HFFc6 (cell line): ENCODE measurements around the gene VPS37D. TPM values are rescaled to one million over a fixed set of nuclear protein-coding genes. Genes with fewer than 3 reads are reported as not detected.
"Not testable (repeated sequence)": the region's sequence is repeated elsewhere in the genome, so short reads cannot be mapped to it uniquely, and the experiment has no call there.

ENCODE experiments used
- DNase-seq: peaks from one replicate; pipeline ENCODE4 v3.0.0-alpha.2; 2018
- H3K27ac Mint-ChIP-seq: 2 replicates; pipeline ENCODE4 v1.8.0; 2020; ENCODE audit warnings: mild to moderate bottlenecking, mixed read lengths
- H3K27me3 Mint-ChIP-seq: 2 replicates; pipeline ENCODE4 v1.8.0; 2021; ENCODE audit warnings: mild to moderate bottlenecking, moderate library complexity, mixed read lengths; ENCODE audit not compliant: insufficient read depth
- H3K36me3 Mint-ChIP-seq: 2 replicates; pipeline ENCODE4 v1.8.0; 2021; ENCODE audit warnings: low read depth, mixed read lengths
- H3K4me1 Mint-ChIP-seq: 2 replicates; pipeline ENCODE4 v1.8.0; 2020; ENCODE audit warnings: low read depth, mixed read lengths
- H3K4me3 Mint-ChIP-seq: 2 replicates; pipeline ENCODE4 v1.8.0; 2020; ENCODE audit warnings: mild to moderate bottlenecking, moderate library complexity, mixed read lengths
- H3K9me3 Mint-ChIP-seq: 2 replicates; pipeline ENCODE4 v1.8.0; 2020; ENCODE audit warnings: mild to moderate bottlenecking, mixed read lengths
- total RNA-seq, 6 experiments: library from RNA; stranded (reverse); fragmentation: NEBNext Ultra II Directional; extraction: Animal tissue kit (Norgen Biotek cat#: 25700); gene quantifications; 2 replicates in 1 of 6; 3 replicates in 5 of 6; pipeline ENCODE4 v1.2.3, GENCODE V29; 2021
- TF ChIP-seq, protein P1 (sequence below): fragments of 200-600 bp; sonication (generic); IDR thresholded peaks from 2 replicates; pipeline ENCODE4 v1.5.0; 2021; ENCODE audit warnings: antibody characterized with exemption, mild to moderate bottlenecking

The VPS37D gene
- total RNA-seq, 6 experiments from 2014 or later: 2.4 to 3.1 (median 2.7) TPM

DNA sequence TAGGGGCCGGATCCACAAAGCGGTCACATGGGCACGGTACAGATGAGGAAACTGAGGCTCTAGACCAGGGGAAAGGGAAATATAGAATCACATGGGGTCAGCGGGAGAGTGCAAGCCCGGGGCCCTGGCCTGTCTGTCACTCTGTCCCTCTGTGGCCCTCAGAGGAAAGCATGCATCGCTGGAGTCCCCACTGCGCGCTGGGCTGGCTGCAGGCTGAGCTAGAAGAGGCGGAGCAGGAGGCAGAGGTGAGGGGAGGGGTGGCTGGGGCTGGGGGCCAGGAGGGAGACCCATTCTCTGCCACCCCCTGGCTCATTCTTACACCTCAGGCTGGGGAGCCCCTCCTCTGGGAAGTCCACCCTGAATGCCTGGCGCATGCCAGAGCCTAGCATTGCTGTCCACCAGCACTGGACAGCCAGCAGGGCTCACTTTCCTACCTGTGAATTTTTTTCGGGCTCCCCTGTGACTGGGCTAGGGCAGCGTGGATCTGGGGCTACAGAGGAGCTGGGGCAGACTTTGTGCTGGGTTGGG lies 2.3 kb downstream of the VPS37D start:
- TF ChIP-seq, protein P1, sequence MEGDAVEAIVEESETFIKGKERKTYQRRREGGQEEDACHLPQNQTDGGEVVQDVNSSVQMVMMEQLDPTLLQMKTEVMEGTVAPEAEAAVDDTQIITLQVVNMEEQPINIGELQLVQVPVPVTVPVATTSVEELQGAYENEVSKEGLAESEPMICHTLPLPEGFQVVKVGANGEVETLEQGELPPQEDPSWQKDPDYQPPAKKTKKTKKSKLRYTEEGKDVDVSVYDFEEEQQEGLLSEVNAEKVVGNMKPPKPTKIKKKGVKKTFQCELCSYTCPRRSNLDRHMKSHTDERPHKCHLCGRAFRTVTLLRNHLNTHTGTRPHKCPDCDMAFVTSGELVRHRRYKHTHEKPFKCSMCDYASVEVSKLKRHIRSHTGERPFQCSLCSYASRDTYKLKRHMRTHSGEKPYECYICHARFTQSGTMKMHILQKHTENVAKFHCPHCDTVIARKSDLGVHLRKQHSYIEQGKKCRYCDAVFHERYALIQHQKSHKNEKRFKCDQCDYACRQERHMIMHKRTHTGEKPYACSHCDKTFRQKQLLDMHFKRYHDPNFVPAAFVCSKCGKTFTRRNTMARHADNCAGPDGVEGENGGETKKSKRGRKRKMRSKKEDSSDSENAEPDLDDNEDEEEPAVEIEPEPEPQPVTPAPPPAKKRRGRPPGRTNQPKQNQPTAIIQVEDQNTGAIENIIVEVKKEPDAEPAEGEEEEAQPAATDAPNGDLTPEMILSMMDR: no peak
- Mint-ChIP-seq H3K27ac (no peak overlapping the region), H3K27me3 (peaks cover 2% of the 10 kb centered on the region; the same call in 1 of the 2 replicates), H3K9me3 (no peaks in the 10 kb centered on the region), H3K4me1 (peaks cover 15% of the 10 kb centered on the region), H3K4me3 (no peak overlapping the region), H3K36me3 (peaks cover 7% of the 10 kb centered on the region; the same call in 1 of the 2 replicates)
- DNase-seq: no peak

DNA sequence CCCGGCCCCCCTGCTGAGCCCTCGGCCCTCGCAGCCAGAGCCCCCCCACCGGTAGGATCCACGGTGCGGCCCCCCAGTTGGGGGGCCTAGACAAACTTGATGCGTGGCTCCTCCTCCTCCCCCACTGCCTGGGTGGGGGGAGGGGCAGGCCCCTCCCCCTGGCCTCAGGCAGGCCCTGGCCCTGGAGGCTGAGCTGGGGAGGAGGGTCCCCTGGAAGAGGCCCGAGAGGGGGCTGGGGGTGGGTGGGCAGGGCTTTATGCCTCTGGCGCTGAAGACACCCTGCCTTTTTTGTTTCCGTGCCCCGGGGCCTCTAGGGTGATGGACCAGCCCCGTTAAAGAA lies 3.7 kb downstream of the VPS37D start:
- Mint-ChIP-seq H3K9me3 (no peaks in the 10 kb centered on the region), H3K36me3 (peaks cover 7% of the 10 kb centered on the region; the same call in 1 of the 2 replicates), H3K27ac (no peak overlapping the region), H3K4me3 (no peak overlapping the region), H3K4me1 (peaks cover 6% of the 10 kb centered on the region; the same call in 1 of the 2 replicates), H3K27me3 (peaks cover 2% of the 10 kb centered on the region; the same call in 1 of the 2 replicates)
- DNase-seq: no peak
- TF ChIP-seq, protein P1: no peak

- Mint-ChIP-seq H3K4me3 (no peak overlapping the region), H3K4me1 (peaks cover 6% of the 10 kb centered on the region; the same call in 1 of the 2 replicates), H3K27me3 (peaks cover 2% of the 10 kb centered on the region; the same call in 1 of the 2 replicates), H3K9me3 (no peaks in the 10 kb centered on the region), H3K36me3 (peaks cover 7% of the 10 kb centered on the region; the same call in 1 of the 2 replicates), H3K27ac (no peak overlapping the region; the same call in 1 of the 2 replicates)
- TF ChIP-seq, protein P1: no peak
- no peak for DNase-seq
Measured at GRCh38 chr7:73671857-73672445, 4.3 kb downstream of the VPS37D start.

DNA sequence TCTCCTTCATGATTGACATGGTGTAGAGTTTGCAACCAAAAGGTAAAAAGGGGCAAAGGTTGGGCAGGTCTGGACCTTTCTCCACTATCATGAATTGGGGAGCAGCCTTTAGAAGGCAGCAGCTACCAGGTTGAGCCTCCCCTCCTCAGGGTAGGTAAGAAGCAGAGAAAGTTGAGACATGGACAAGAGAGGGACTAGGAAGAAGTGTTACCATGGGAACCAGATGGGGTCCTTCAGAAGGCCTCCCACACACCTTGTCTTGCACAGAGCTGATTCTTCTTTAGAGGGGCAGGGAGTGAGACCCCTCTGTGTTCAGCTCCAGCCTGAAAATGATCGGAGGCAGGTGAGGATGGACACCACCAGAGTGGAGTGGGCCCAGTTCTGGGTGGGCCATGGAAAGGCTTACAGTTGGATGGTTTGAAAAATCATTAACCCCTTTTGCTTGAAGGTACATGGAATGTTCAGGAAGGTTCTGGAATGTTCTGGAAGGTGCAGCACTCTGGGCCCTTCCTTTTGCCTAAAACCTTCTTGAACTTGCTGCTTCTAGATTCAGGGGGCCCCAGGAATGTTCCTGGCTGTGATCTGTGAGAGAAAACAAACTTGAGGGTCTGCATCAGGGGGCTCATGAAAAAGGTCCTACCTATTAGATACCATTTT lies 7.0 kb downstream of the VPS37D start:
- Mint-ChIP-seq H3K27ac (no peak overlapping the region), H3K9me3 (no peaks in the 10 kb centered on the region), H3K27me3 (peaks cover 2% of the 10 kb centered on the region; the same call in 1 of the 2 replicates), H3K36me3 (peaks cover 20% of the 10 kb centered on the region), H3K4me3 (no peak overlapping the region), H3K4me1 (no peaks in the 10 kb centered on the region)
- TF ChIP-seq, protein P1: no peak
- no peak for DNase-seq

- peaks cover 20% of the 10 kb centered on the region for H3K36me3 Mint-ChIP-seq
- not testable (repeated sequence) for DNase-seq, H3K4me1 Mint-ChIP-seq, H3K4me3 Mint-ChIP-seq, H3K9me3 Mint-ChIP-seq, H3K27ac Mint-ChIP-seq, H3K27me3 Mint-ChIP-seq
Measured at GRCh38 chr7:73676062-73676461, 8.4 kb downstream of the VPS37D start.

- DNase-seq: no peak
- Mint-ChIP-seq H3K36me3 (peaks cover 20% of the 10 kb centered on the region), H3K9me3 (no peaks in the 10 kb centered on the region), H3K27ac (no peak overlapping the region), H3K4me3 (no peak overlapping the region), H3K27me3 (no peaks in the 10 kb centered on the region; the same call in 1 of the 2 replicates), H3K4me1 (peaks cover 25% of the 10 kb centered on the region)
- TF ChIP-seq, protein P1: no peak
Measured at GRCh38 chr7:73678862-73679261, 11.2 kb downstream of the VPS37D start.
